ENCODE results near the gene DCDC1.

Gene DCDC1

DNA sequence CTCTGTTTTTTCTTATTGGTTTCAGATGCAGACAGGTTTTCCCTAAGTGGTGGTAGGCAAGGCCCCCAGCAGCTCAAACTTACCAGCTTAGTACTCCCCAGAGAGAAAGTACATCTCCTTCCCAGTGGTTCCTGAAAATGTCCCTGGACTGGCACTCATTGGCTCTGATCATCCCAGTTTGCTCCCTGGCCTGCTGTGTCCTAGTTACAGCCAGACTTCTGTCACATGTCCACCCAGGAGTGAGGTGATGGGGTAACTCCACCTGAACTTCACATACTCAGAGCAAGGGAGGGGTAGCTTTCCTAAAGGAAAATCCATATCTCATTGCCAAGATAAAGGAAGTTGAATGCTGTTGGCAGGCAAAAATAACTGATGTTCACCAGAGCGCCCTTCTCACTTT lies 546.4 kb downstream of the DCDC1 start:
- DNase-seq, result no peak

DNA sequence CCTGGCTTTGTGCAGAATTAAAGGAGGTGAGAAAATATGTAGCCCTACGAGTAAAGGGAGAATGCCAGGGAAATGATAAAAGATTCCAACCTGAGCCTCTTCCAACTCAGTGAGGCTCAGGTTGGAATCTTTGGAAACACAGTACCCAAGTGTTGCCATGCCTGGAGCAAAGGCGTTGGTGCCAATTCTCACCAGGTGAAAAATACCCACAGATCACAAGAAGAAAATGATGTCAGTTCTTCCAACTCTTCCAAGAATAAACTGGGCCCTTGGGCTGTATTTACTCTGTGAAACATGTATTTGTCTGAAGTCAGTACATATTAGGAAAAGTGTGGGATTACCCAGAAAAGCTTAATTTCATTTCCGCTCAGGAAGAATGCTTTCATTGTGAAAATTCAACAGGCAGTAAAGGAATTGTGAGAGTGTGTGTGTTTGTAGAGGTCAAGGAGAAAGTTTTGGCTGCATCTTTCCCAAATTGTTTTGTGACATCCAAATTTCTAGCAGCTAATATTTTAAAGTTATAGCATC lies 548.0 kb downstream of the DCDC1 start:
- DNase-seq, result no peak

DNA sequence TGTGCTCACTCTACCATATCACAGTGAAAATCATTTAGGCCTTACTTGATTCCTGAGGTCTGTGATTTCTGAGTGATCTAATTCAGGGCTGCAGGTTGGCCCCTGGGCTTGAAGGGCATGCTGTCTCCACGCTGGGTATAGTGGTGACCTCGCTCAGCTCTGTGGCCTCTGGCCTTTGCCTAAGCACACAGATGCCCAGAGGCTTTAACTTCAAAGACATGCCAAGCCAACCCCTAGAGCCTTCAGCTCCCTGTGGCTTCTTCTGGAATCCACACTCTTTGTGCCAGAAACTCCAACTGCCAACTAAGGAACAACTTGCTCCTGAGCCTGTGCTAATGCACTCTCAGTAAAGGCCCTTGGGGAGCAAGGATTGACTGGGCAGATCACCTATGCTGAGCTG lies 550.8 kb downstream of the DCDC1 start:
- no peak for DNase-seq

DNA sequence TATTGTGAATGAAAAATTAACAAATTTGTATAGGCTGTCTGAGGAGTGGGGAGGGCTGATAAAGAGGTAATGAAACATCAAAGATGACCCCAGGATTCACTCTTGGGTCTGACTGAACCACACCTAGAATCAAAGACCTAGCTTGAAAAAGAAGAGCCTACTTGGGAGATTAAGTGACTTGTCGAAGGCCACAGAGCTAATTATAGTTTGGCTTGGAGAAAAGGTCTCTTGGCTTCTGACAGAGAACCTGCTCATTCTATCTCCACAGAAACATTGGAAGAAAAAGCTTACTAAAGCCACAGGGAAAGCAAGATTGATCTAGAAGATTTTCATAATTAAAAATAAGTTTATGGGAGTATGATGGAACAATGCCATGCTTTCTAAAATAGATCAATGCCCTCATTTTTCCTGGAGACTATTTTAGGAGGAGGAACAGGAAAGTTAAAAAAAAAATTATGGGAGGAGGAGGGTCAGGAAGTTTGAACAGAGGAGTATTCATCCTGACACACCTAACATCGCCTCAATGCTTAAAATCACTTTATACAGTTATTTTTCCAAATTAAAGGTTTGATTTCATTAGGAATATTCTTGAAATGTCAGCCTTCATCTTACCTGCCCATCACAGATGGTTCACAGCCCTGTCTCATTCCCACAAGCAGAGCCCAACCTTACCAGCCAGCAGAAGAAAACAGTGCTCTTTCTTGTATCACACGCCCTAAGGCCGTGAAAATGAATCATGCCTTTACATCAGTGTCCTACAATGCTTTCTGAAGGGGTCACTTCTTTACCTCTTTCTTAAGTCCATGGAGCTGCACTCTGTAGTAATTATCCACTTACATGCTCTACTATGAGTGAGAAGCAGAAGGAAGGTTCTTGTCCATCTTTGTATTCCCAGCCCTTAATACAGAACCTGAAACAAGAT lies 552.3 kb downstream of the DCDC1 start:
- DNase-seq, result no peak

DNA sequence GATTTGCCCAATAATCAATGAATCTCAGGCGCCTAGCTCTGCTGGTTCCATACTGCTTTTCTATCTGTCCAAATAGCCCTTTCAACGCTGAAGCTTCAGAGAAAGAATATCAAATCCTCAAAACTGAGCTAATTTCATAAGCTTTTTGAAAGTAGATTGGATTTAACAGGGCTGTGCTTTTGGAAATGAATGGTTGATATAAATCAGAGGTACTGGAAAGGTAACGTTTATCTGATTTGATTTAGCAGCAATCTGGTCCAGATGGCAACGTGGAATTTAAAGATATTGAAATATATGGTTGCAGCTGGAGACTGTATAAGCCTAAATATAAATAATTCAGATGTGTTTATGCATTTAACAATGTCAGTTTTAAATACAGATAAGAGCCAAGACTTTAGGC lies 553.9 kb downstream of the DCDC1 start:
- DNase-seq, result no peak

DNA sequence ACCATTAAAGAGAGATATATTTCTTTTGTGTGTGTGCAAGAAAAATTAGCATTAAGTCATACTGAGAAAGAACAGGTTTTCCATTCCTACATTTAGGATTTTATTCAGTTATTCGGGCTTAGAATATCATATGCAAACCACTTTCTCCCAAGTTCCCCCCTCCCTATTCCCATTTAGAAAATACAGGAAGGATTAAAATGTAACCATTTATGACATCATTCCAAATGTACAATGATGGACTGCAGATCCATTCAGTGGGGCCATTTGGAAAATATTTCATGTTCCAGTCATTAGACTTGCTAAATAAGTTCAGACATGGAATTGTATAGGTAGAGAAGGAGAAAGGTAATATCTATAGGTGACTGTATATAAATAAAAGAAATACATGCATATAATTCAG lies 554.8 kb downstream of the DCDC1 start:
- no peak for DNase-seq

All from fibroblast of skin of right biceps (primary cell).